Activated CD4-positive, alpha-beta T cell treated with anti-CD3 and anti-CD28 coated beads, Interleukin-2, amount 50 U/mL, for 24 hours (primary cell): ENCODE data around the gene RPS6KA6.
"Not testable (repeated sequence)": the region's sequence is repeated elsewhere in the genome, so short reads cannot be mapped to it uniquely, and the experiment has no call there.

Experiments
- DNase-seq, 2 donors: peaks; one replicate each; pipeline ENCODE4 v3.0.0-alpha.2; 2020; ENCODE audit warnings: low read depth in 1 of 2, low spot score in 1 of 2

The RPS6KA6 gene

DNA sequence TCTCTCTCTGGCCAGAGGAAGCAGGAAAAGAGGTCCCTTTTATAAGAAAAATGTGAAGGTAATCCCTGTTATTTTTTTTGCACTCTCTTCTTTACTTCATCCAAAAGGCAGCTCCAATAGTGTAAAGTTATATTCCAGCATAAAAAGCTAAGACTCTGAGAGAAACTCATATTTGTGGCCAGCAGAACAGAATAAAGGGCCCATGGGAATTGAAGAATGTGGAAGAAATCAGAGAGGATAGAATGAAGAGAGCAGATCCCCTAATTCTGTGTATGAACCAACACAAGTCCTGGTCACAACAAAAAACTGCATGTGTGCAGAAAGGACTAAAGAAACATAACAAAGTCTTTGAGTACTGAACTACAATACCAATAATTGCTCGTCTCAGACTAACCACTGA, 22.3 kb downstream of the RPS6KA6 start:
- no peak for DNase-seq

GRCh38 chrX:84162401-84162800, 25.6 kb downstream of the RPS6KA6 start:
- no peak for DNase-seq

GRCh38 chrX:84161641-84162040, 26.4 kb downstream of the RPS6KA6 start:
- no peak for DNase-seq

DNA sequence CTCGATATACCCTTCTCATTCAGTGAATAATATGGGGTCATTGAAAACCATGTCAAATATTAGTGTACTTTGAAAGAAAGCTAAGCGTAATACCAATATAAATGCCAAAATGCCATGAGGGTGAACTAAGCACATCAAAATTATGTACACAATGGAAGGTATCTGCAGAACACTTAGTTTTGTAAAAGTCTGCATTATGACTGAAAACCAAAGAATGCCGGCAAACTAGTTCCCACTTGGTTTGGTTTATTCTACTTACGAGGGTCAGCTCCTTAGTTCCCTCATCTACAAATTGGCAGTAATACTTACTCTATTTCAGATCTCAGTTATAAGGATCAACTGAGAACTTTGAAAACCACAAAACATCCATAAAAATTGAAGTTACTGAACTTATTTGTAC, 27.3 kb downstream of the RPS6KA6 start:
- DNase-seq = no peak

- DNase-seq = no peak
Measured at GRCh38 chrX:84156821-84157220, 31.2 kb downstream of the RPS6KA6 start.

- no peak for DNase-seq
Measured at GRCh38 chrX:84155938-84156337, 32.1 kb downstream of the RPS6KA6 start.

- DNase-seq = no peak
Measured at GRCh38 chrX:84153538-84153937, 34.5 kb downstream of the RPS6KA6 start.

- DNase-seq = no peak
Measured at GRCh38 chrX:84144991-84145390, 43.0 kb downstream of the RPS6KA6 start.

- no peak for DNase-seq
Measured at GRCh38 chrX:84144281-84144680, 43.7 kb downstream of the RPS6KA6 start.

DNA sequence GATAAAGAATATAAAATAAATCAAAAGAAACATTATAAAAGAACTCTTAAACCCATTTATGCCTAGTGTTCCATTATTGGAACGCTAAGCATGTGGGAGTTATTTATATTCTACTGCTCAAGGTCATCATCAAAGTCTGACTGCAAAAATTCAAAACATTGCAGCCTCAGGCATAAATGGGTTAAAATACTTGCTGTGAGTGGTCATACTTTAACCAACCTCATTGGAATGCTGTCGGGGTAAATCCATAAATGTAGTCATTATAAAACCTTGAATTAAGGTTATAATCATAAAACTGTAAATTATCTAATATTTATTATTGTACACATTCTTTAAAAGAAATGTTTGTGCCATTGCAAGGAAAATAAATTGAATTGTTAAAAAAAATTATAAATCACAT, 55.0 kb downstream of the RPS6KA6 start:
- DNase-seq = no peak

- DNase-seq = no peak
Measured at GRCh38 chrX:84123585-84123984, 64.4 kb downstream of the RPS6KA6 start.

- no peak for DNase-seq
Measured at GRCh38 chrX:84118769-84119168, 69.2 kb downstream of the RPS6KA6 start.

- DNase-seq = no peak
Measured at GRCh38 chrX:84118315-84118714, 69.7 kb downstream of the RPS6KA6 start.

- DNase-seq = no peak
Measured at GRCh38 chrX:84108584-84108983, 79.4 kb downstream of the RPS6KA6 start.

DNA sequence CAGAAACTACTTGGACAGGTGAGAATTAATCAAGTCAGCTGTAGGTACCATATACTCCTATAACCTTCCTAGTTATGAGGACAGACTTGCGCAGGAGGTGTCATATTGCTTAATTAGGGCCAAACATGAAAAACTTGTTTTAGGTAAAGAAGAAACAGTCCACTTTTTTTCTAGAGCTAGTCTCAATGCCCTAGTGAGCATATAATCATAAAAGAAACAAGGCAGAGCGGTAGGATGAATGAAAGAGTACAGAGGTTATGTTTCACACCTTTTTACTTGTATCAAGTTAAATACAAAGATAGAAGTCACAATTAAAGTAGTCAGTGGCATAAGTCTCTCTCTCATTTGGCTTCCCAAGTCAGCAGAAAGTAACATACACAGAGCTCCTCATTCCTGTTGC, 88.9 kb downstream of the RPS6KA6 start:
- DNase-seq = no peak

- DNase-seq = not testable (repeated sequence)
Measured at GRCh38 chrX:84079479-84080197, 108.4 kb downstream of the RPS6KA6 start.

- DNase-seq = no peak
Measured at GRCh38 chrX:84078991-84079390, 109.0 kb downstream of the RPS6KA6 start.

DNA sequence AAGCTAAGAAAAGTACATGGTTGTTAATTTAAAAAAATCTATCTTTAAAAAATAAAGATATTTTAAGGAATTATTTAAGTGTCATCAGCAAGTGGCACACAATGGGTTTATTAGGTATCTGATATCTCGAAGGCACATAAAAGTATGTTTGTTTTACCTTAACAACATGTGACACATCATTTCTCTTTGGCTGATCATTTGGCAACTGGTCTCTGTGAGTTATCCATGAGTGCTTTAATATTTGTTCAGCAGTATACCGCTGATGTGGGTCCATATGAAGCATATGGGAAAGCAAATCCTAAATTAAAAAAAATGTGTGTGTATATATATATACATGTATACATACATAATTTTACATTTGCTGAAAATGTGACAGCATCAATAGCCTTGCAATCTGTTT, 123.2 kb downstream of the RPS6KA6 start:
- DNase-seq = no peak

DNA sequence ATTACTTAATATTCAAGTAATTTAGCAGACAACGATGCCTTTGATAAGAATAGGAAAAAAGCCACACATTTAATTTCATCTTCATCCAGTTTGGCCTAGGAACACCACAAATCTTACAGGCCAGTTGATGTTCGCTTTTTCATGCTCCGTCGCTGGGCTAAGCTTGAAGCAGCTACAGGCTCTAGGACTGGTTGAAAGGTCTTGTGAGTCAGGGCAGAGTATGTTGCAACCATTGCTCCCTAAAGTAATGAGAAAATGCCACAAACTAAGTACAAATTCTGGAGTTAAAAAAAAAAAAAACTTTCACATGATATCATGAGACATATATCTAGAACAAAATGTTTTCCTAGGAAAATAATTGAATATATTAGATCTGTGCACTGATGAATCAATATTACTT, 123.8 kb downstream of the RPS6KA6 start:
- DNase-seq = no peak

DNA sequence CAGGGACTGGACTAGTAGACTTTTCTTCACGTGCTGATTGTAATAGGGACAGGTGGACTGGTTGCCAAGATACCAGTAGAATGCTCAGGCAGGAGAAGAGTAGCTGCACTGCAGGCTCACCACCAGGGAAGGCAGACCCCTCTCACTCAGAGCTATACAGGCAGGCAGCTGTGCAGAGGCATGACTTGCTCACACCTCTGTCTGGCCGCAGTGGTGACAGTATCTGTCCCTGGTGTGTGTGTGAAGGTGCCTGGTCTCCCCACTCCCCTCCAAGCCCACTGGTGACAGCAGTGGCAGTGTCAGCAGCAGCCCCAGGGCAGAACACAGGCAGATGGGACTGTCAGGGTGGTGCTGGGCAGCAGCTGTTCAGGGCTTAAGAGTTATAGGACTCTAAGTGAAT, 140.7 kb downstream of the RPS6KA6 start:
- no peak for DNase-seq

GRCh38 chrX:84046403-84046984, 141.5 kb downstream of the RPS6KA6 start:
- DNase-seq = peak in 1 of 2 donors; percentile 0

GRCh38 chrX:84044051-84044450, 143.9 kb downstream of the RPS6KA6 start:
- DNase-seq = no peak
